ENCODE data around the gene FLNB.
"Not testable (repeated sequence)": the region's sequence is repeated elsewhere in the genome, so short reads cannot be mapped to it uniquely, and the experiment has no call there.

FLNB gene

DNA sequence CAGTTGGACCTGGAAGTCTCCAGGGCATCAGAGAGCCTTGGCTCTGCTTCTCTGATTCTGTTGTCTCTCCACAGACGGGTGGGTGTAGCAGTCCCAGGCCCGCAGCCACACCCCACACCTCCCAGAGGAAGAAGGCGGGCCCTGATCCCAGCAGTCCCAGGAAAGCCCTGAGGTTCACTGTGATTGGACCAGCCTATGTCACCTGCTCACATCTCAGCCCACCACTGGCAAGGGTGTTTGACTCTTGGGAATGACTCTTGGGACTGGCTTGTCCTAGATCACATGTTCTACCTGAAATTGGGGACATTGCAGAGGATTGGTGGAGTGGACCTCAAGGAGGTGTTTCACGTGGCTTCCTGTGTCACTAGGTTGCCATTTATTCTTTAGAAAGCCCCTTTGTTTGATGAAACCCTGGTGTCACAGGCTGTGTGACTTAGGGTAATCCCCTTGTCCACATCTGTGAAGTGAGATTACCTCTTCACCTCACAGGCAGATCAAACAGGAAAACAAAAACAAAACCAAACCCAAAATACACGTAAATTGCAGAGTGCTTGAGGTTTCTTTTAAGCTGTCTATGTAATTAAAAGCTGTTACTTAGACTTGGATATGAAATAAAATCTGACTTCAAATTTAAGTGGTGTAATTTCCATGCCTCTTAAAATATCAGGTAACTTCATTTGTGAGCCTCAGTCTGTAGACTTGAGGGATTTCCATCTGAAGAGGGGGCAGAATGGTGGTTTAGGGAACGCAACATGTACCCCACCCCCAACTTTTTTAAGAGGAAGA is 26.7 kb downstream of the FLNB start:
- DNase-seq: no peak

DNA sequence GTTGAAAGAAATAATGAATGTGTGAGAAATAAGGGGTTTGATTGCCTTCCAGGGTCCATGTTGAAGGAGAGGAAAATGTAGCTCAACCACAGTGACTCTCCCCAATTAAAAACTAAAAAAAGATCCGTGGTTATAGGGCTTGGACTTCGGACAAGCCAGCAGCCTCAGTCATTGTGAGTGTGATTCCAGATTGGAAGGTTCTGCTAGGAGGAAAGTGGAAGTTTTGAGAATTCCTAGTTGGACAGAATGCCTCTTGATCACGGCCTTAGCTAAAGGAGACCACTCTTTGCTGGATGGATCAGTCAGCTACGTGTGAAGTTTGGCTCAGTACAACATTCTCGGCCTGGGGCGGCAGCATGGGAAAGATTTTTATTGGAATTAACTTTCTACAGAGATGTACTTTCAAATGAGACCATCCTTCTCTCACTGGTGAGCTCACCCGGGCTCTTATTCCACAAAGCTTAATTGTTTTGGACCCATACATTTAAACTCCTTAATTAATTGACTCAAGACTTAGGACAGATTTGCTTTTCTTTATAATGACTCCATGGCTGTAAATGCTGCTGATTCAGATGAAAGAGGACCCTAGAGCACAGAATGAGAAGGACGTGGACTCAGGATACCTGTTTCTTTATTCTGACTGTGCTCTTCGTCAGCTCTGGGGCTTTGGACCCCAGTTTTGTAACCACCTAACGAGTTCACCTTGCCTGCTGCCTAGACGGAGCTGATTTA is 27.5 kb downstream of the FLNB start:
- DNase-seq: no peak

DNA sequence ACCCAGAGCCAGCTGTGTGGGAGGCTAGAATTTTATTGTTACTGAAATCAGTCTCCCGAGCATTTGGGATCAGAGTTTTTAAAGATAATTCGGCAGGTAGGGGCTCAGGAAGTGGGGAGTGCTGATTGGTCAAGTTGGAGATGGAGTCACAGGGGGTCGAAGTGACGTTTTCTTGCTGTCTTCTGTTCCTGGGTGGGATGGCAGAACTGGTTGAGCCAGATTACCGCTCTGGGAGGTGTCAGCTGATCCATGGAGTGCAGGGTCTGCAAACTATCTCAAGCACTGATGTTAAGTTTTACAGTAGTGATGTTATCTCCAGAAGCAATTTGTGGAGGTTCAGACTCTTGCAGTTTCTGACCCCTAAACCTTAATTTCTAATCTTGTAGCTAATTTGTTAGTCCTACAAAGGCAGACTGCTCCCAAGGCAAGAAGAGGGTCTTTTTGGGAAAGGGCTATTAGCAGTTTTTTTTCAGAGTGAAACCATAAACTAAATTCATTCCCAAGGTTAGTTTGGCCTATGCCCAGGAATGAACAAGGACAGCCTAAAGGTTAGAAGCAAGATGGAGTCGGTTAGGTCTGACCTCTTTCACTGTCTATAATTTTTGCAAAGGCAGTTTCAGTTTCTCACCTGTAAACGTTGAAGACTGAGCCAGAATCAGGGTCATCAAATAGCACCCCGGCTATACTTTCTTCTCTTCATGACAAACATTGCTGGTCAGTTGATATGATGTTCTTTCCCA is 28.2 kb downstream of the FLNB start:
- no peak for DNase-seq

DNA sequence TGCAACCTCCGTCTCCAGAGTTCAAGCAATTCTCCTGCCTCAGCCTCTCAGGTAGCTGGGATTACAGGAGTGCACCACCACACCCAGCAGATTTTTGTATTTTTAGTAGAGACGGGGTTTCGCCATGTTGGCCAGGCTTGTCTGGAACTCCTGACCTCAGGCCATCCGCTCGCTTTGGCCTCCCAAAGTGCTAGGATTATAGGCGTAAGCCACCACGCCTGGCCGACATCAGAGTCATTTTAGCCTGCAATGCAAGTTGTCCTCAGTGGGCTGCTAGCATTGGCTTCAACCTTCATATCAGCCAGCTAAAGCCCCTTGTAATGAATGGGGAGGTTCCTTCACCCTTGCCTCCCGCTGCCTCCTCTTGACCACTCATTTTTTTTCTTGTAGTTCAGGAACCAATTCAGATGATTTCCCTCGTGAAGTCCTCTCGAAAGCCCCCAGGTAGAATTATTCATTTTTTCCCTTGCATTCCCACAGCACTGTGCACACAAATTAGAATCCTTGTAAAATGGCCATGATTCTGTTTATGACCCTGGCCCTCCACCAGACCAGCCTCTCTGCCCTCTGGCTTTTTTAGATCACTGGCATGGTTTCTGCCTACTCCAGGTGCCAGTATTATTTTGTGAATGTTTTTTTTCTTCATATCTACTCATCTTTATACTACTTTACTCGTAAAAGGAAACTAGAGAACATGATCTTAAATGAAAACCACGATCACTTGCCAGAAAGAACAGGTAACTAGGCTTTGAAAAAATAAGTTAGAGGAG is 29.1 kb downstream of the FLNB start:
- no peak for DNase-seq

- DNase-seq: peak in 1 of 2 donors; percentile 70
Measured at GRCh38 chr3:58038675-58039292, 30.6 kb downstream of the FLNB start.

DNA sequence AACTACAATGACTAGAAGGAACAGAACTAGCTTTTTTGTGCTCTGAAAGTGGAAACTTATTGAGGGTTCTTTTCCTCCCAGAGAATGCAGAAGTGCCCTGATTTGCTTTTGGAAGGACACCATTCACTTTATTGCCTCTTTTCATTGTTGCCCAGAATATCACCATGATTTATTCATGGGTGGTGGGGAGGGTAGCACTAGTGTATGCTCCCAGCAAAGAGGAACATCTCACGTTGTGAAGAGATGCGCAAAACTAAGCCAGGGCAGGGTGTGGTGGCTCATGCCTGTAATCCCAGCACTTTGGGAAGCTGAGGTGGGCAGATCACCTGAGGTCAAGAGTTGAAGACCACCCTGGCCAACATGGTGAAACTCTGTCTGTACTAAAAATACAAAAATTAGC is 31.4 kb downstream of the FLNB start:
- peak in 1 of 2 donors; percentile 12 for DNase-seq

DNA sequence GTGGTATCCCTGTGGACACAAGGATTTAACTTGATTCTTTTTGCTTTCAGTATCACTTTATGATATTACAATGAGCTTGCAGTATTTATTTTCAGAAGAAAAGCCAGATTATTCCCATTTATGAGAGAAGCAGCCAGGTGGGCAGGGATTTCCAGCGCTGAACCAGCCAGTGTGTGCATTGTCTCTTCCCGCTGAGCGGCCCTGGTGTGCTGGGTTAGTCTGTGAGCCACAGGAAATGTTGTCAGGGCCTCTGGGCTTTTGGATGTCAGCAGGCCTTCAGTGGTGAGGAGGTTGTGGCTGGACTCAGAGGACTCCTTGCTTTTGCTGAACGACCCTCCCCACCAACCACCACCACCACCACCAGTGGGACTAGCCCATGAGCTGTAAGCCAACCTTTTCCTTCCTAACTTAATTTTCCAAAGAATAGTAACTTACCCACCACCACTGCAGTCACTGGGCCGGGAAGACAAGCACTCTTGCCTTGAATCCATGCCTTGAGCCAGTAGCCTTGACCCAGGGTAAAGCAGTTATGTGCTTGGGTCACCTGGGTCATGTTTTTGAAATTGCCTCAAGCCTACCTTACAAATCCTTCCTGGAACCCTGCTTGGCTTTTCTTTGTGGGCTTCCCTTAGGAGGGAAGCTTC is 33.1 kb downstream of the FLNB start:
- peak in 1 of 2 donors; percentile 17 for DNase-seq

DNA sequence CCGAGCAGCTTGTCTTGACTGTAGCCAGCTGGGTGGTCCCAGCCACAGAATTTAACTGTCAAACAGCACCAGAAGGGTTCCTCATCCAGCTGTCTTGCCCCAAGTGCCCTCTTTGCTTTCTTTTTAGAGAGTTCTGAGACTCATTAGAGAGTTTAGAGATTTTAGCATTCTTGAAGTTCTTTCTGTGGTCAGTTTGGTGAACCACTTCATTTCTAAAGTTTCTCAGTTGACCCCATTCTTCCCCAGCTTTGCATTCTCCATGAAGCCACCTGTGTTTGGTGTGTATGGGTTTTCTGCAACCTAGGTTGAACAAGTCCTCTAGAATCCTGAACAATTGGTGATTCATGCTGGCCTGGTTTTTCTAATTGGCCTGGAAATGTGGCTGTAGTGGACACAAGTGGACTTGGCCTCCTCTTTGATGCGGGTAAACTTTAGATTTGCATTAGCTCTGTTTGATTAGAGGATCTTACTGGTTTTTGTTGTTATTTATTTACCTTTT is 33.7 kb downstream of the FLNB start:
- DNase-seq: peak in 1 of 2 donors; percentile 66

- no peak for DNase-seq
Measured at GRCh38 chr3:58042947-58043707, 34.9 kb downstream of the FLNB start.

DNA sequence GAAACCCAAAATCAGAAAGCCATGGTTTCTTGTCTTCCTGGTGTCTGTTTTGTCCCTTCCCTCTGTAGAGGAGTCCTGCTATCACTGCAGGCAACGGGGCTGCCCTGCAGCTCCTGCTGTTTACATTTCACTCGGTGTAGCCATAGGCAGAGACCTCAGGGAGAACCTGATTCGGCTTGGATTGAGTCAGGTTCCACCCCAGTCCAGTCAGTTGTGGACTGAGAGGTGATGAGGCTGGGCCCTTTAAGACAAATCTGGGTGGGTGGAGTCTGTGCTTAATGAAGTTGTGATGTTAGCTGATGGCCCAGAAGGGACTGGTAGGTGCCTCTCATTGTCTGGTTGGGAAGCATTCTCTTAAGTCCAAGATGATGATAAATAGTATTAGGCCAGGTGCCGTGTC is 35.7 kb downstream of the FLNB start:
- no peak for DNase-seq

GRCh38 chr3:58044691-58045483 is 36.7 kb downstream of the FLNB start:
- peak in 1 of 2 donors; percentile 39 for DNase-seq

DNA sequence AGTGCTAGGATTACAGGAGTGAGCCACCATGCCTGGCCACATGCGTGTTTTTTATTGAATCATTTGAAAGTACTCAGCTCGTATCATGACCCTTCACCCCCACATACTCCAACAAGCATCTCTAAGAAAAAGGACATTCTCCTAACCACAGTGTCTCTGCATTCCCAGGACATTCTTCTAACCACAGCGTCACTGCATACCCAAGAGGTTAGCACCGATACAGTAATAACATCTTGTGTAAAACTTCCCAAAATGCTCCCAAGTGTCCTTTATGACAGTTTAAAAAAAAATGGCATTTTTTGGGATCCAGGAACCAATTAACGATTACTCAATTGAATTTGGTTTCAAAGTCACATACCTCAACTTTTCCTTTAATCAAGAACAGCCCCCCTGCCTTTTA is 39.6 kb downstream of the FLNB start:
- DNase-seq: no peak

DNA sequence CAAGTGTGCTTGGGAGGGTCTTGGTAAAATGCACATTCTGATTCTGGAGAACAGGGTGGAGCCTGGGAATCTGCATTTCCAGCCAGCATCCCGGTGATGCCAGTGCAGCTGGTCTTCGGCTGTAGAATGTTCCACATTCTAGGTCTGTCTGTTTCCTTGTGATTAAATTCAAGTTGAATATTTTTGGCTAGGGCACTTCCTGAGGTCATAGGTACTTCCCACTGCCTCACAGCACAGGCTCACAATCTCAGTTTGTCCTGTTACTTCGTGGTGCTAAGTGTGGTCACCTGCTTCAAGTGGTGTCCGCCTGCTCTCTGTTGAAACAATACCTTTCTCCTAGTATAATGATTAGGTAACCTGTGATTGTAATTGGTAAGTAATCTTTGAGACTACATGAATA is 40.1 kb downstream of the FLNB start:
- no peak for DNase-seq

- DNase-seq: peak in 1 of 2 donors; percentile 5
Measured at GRCh38 chr3:58049143-58049785, 41.0 kb downstream of the FLNB start.

GRCh38 chr3:58051196-58051595 is 43.0 kb downstream of the FLNB start:
- peak in 1 of 2 donors; percentile 16 for DNase-seq

DNA sequence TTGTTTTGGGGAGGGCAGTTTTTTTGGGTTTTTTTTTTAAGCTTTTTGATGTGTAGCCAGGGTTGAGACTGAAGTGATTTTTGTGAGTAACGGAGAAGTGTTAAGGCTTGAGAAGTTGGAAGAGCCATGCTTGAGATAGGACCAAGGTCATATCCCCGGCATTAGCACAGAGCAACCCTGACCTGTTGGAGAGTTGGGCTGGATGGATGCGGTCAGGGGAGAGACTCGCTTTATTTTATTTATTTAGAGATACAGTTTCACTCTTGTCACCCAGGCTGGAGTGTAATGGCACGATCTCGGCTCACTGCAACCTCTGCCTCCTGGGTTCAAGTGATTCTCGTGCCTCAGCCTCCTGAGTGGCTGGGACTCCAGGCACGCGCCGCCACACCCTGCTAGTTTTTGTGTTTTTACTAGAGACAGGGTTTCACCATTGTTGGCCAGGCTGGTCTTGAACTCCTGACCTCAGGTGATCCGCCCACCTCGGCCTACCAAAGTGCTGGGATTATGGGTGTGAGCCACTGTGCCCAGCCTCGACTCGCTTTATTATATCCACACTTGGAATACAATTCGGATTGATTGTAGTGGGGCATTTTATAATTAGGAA is 43.5 kb downstream of the FLNB start:
- not testable (repeated sequence) for DNase-seq

GRCh38 chr3:58052373-58053273 is 44.4 kb downstream of the FLNB start:
- peak; percentile 58 to 88 for DNase-seq

DNA sequence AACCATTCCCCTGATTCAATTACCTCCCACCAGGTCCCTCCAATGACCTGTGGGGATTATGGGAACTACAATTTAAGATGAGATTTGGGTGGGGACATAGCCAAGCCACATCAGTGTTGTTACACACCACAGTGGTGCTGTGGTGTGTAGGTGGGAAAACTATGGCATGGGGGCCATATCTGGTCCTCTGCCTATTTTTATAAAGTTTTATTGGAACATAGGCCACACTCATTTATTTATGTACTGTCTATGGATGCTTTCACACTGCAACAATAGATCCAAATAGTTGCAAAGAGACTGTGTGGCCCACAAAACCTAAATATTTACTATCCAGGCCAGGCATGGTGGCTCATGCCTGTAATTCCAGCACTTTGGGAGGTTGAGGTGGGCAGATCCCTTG is 46.4 kb downstream of the FLNB start:
- no peak for DNase-seq

All from bone marrow (tissue), 2 donors.